SIG-M5 treated with dmso at 0.1 percent for 504 hours (cell line): ENCODE results near the gene HSPB1.
A peak's percentile ranks its signal among the peaks of the same experiment; 100 is the strongest.
"Not testable (repeated sequence)": the region's sequence is repeated elsewhere in the genome, so short reads cannot be mapped to it uniquely, and the experiment has no call there.

Experiments used
- DNase-seq: peaks from one replicate; lab custom pipeline; 2025; ENCODE audit not compliant: unreplicated experiment; lab: John Stamatoyannopoulos, UW

The HSPB1 gene

GRCh38 chr7:76281006-76281705 is 21.3 kb upstream of the HSPB1 start:
- DNase-seq = no peak

GRCh38 chr7:76281706-76282343 is 20.6 kb upstream of the HSPB1 start:
- no peak for DNase-seq

GRCh38 chr7:76282344-76283253 is 19.9 kb upstream of the HSPB1 start:
- no peak for DNase-seq

- DNase-seq = no peak
Observed at GRCh38 chr7:76283254-76284159, 19.0 kb upstream of the HSPB1 start.

- DNase-seq = no peak
Observed at GRCh38 chr7:76285604-76286374, 16.7 kb upstream of the HSPB1 start.

- DNase-seq = no peak
Observed at GRCh38 chr7:76286842-76287403, 15.6 kb upstream of the HSPB1 start.

GRCh38 chr7:76290847-76291350 is 11.6 kb upstream of the HSPB1 start:
- not testable (repeated sequence) for DNase-seq

- DNase-seq = peak; percentile 97
Observed at GRCh38 chr7:76291351-76292212, 10.9 kb upstream of the HSPB1 start.

- peak; percentile 58 for DNase-seq
Observed at GRCh38 chr7:76292213-76292573, 10.3 kb upstream of the HSPB1 start.

- not testable (repeated sequence) for DNase-seq
Observed at GRCh38 chr7:76292911-76293310, 9.6 kb upstream of the HSPB1 start.

GRCh38 chr7:76293407-76293901 is 9.0 kb upstream of the HSPB1 start:
- DNase-seq = peak; percentile 43

GRCh38 chr7:76294344-76295024 is 8.0 kb upstream of the HSPB1 start:
- peak; percentile 55 for DNase-seq

GRCh38 chr7:76296743-76297740 is 5.4 kb upstream of the HSPB1 start:
- peak; percentile 49 for DNase-seq

- peak; percentile 59 for DNase-seq
Observed at GRCh38 chr7:76300166-76300731, 2.2 kb upstream of the HSPB1 start.

- no peak for DNase-seq
Observed at GRCh38 chr7:76301000-76301399, 1.5 kb upstream of the HSPB1 start.
